ENCODE results near the gene ARL15. TPM values are rescaled to one million over a fixed set of nuclear protein-coding genes. Genes with fewer than 3 reads are reported as not detected.

ARL15 gene
- total and polyA plus RNA-seq, 2 of the 4 experiments (the other 2 are of a cell fraction): 7.3 to 19.2 TPM

- WGBS, 2 experiments (ENCODE audit: extremely low coverage in 2 of 2, insufficient read length in 1 of 2): no CpG with 5 or more reads among the region's 1 CpG
- Histone ChIP-seq H3K4me1 (ENCODE audit: control insufficient read depth, insufficient read depth, low read length) (peaks cover 3% of the 10 kb centered on the region; the same call in 1 of the 2 replicates), H2AK9ac (replicated peaks; ENCODE audit: low read depth, low read length, poor library complexity) (no peak overlapping the region), H3K4ac (ENCODE audit: low read depth, low read length) (no peak overlapping the region), H4K8ac (ENCODE audit: low read depth in 2 of 2, low read length in 2 of 2) (no peak overlapping the region), H2AFZ (replicated peaks; ENCODE audit: low read length, poor library complexity) (no peak overlapping the region), H3K56ac (ENCODE audit: extremely low read depth, insufficient read depth, low read length) (no peak overlapping the region), H2BK120ac (ENCODE audit: low read depth, low read length) (no peak overlapping the region), H4K5ac (ENCODE audit: low read depth, low read length) (no peak overlapping the region), H3K79me1 (ENCODE audit: low read depth in 1 of 2, low read length in 2 of 2) (peaks cover 7 to 9% of the 10 kb centered on the region in 2 experiments; a peak in 2 of 4 replicates), H3K18ac (ENCODE audit: low read depth, low read length) (no peak overlapping the region), H3K36me3 (ENCODE audit: control insufficient read depth, insufficient read depth, low read length) (no peaks in the 10 kb centered on the region), H3K14ac (replicated peaks; ENCODE audit: low read depth, low read length) (no peak overlapping the region), H3K23ac (ENCODE audit: low read depth, low read length) (no peak overlapping the region), H2BK20ac (ENCODE audit: low read depth, low read length) (no peak overlapping the region), H3K27me3 (ENCODE audit: control insufficient read depth, insufficient read depth, low read length) (no peaks in the 10 kb centered on the region), H3K9me3 (ENCODE audit: control insufficient read depth, insufficient read depth, low read length) (no peaks in the 10 kb centered on the region), H4K20me1 (ENCODE audit: insufficient read depth, low read length) (no peaks in the 10 kb centered on the region), H3K4me3 (ENCODE audit: insufficient read depth, low read depth, low read length) (no peak overlapping the region), H2AK5ac (ENCODE audit: low read depth, low read length) (no peak overlapping the region; the same call in 1 of the 2 replicates), H3K9ac (ENCODE audit: low read depth, low read length) (no peak overlapping the region), H4K91ac (ENCODE audit: insufficient read depth, low read depth, low read length) (no peak overlapping the region; the same call in 1 of the 2 replicates), H3K9me1 (ENCODE audit: insufficient read depth, low read length) (0 out of 2 replicates have a peak, but pooled peaks cover 3% of the 10 kb centered on the region), H3K27ac (ENCODE audit: insufficient read depth, low read length) (no peak overlapping the region), H2BK5ac (ENCODE audit: low read depth, low read length, poor library complexity, severe bottlenecking) (no peak overlapping the region), H3K4me2 (ENCODE audit: low read depth, low read length) (no peak overlapping the region), H2BK15ac (ENCODE audit: low read depth, low read length) (no peak overlapping the region)
- ATAC-seq (ENCODE audit: low read depth) (no peak), DNase-seq (no peak)
- in situ Hi-C loops (cut with MboI; ENCODE audit: low sequenced_read_pairs) (loop anchor here (25.0 kb wide), 1 partner anchor 1250 kb away; no protein-coding TSS in a partner anchor), intact Hi-C loops (cut with micrococcal nuclease) (loop anchor here (10.0 kb wide), 3 partner anchors 218 to 648 kb away; partner anchors contain the start of gene NDUFS4), dilution Hi-C loops (cut with HindIII; ENCODE audit: low sequenced_read_pairs, unreplicated experiment) (no loop called here)
- CTCF ChIA-PET: no interaction called here
- no TSS peak for BruUV-seq (replicated peaks)
- POLR2A ChIA-PET (ENCODE audit: unreplicated experiment): interaction anchor here (1.0 kb wide), 1 partner anchor 731 kb away, joined by 23 read pairs; no protein-coding TSS in a partner anchor
- TF ChIP-seq FOS (IDR thresholded peaks at IDR 0.05; ENCODE audit: low read depth, low read length) (no peak), MXI1 (IDR thresholded peaks at IDR 0.05; ENCODE audit: borderline replicate concordance, low read depth, low read length) (no peak), CTCF (conservative IDR thresholded peaks at IDR 0.05; ENCODE audit: low read depth, low read length) (no peak), RFX5 (IDR thresholded peaks at IDR 0.05; ENCODE audit: low read depth, low read length) (no peak), BHLHE40 (IDR thresholded peaks at IDR 0.05; ENCODE audit: low read depth, low read length) (no peak), MAZ (IDR thresholded peaks at IDR 0.05; ENCODE audit: borderline replicate concordance, low read depth, low read length) (no peak), SMC3 (IDR thresholded peaks at IDR 0.05; ENCODE audit: low read depth, low read length) (no peak)
These were observed 98.0 kb downstream of the ARL15 start for GRCh38 chr5:54212331-54212730.
